Chondrocyte (in vitro differentiated cells): ENCODE results near the gene MMRN2. TPM values are rescaled to one million over a fixed set of nuclear protein-coding genes. Genes with fewer than 3 reads are reported as not detected.
"Not testable (repeated sequence)": the region's sequence is repeated elsewhere in the genome, so short reads cannot be mapped to it uniquely, and the experiment has no call there.

Source experiments
- DNase-seq: peaks from one replicate; pipeline ENCODE4 v3.0.0; 2021; ENCODE audit warnings: mixed read lengths, low spot score
- H3K27ac Mint-ChIP-seq: one replicate; pipeline ENCODE4 v1.8.0; 2021; ENCODE audit warnings: mild to moderate bottlenecking, moderate library complexity, mixed read lengths; ENCODE audit not compliant: unreplicated experiment
- H3K27me3 Mint-ChIP-seq: 2 replicates; pipeline ENCODE4 v1.8.0; 2021; ENCODE audit warnings: low read depth, mixed read lengths
- H3K36me3 Mint-ChIP-seq: 2 replicates; pipeline ENCODE4 v1.8.0; 2021; ENCODE audit warnings: low read depth, mixed read lengths
- H3K4me1 Mint-ChIP-seq: 2 replicates; pipeline ENCODE4 v1.8.0; 2021; ENCODE audit warnings: low read depth, mild to moderate bottlenecking, mixed read lengths
- H3K4me3 Mint-ChIP-seq: one replicate; pipeline ENCODE4 v1.8.0; 2021; ENCODE audit warnings: mild to moderate bottlenecking, moderate library complexity, mixed read lengths; ENCODE audit not compliant: unreplicated experiment
- H3K9me3 Mint-ChIP-seq: 2 replicates; pipeline ENCODE4 v1.8.0; 2021; ENCODE audit warnings: low read depth, mixed read lengths
- CTCF ChIP-seq: fragments of 200-600 bp; sonication (generic); IDR thresholded peaks from 2 replicates; pipeline ENCODE4 v1.5.0; 2021; ENCODE audit warnings: antibody characterized with exemption, mild to moderate bottlenecking, moderate library complexity
- total RNA-seq: library from RNA; stranded (reverse); gene quantifications from 3 replicates; pipeline ENCODE4 v1.2.1, GENCODE V29; 2021

Gene MMRN2
- total RNA-seq, 1 donor from 2014 or later, result 0.40 TPM

GRCh38 chr10:86936661-86937501 lies 20.5 kb downstream of the MMRN2 start:
- Mint-ChIP-seq H3K27ac (peak overlapping the region; percentile 84), H3K36me3 (peaks cover 2% of the 10 kb centered on the region), H3K27me3 (no peaks in the 10 kb centered on the region), H3K4me3 (no peak overlapping the region), H3K9me3 (no peaks in the 10 kb centered on the region), H3K4me1 (peaks cover 20% of the 10 kb centered on the region)
- peak; percentile 77 for DNase-seq
- no peak for TF ChIP-seq CTCF

GRCh38 chr10:86934162-86934711 lies 23.2 kb downstream of the MMRN2 start:
- H3K27ac Mint-ChIP-seq, H3K4me3 Mint-ChIP-seq, H3K27me3 Mint-ChIP-seq, H3K9me3 Mint-ChIP-seq: not testable (repeated sequence)
- H3K4me1 Mint-ChIP-seq, result peaks cover 22% of the 10 kb centered on the region
- DNase-seq, result peak; percentile 48
- H3K36me3 Mint-ChIP-seq, result peaks cover 13% of the 10 kb centered on the region

- H3K4me3 Mint-ChIP-seq, result no peak overlapping the region
- no peak for DNase-seq
- no peak overlapping the region for H3K27ac Mint-ChIP-seq
- TF ChIP-seq CTCF, result no peak
- H3K36me3 Mint-ChIP-seq, result peaks cover 15% of the 10 kb centered on the region
- no peaks in the 10 kb centered on the region for H3K9me3 Mint-ChIP-seq
- H3K27me3 Mint-ChIP-seq, result no peaks in the 10 kb centered on the region
- peaks cover 21% of the 10 kb centered on the region for H3K4me1 Mint-ChIP-seq
Observed at GRCh38 chr10:86932674-86933073, 24.7 kb downstream of the MMRN2 start.

- no peak for DNase-seq
- Mint-ChIP-seq H3K4me1 (peaks cover 13% of the 10 kb centered on the region), H3K36me3 (peaks cover 15% of the 10 kb centered on the region), H3K9me3 (no peaks in the 10 kb centered on the region), H3K27ac (no peak overlapping the region), H3K4me3 (no peak overlapping the region), H3K27me3 (no peaks in the 10 kb centered on the region)
- no peak for TF ChIP-seq CTCF
Observed at GRCh38 chr10:86931872-86932271, 25.5 kb downstream of the MMRN2 start.

- Mint-ChIP-seq H3K4me3 (no peak overlapping the region), H3K27ac (no peak overlapping the region), H3K9me3 (no peaks in the 10 kb centered on the region), H3K36me3 (peaks cover 15% of the 10 kb centered on the region), H3K27me3 (no peaks in the 10 kb centered on the region), H3K4me1 (peaks cover 2% of the 10 kb centered on the region)
- TF ChIP-seq CTCF, result no peak
- no peak for DNase-seq
Observed at GRCh38 chr10:86929468-86930380, 27.7 kb downstream of the MMRN2 start.
